ENCODE results near the gene WDR70.
"Not testable (repeated sequence)": the region's sequence is repeated elsewhere in the genome, so short reads cannot be mapped to it uniquely, and the experiment has no call there.

Gene WDR70

GRCh38 chr5:37771731-37772130 is 392.6 kb downstream of the WDR70 start:
- DNase-seq: no peak

DNA sequence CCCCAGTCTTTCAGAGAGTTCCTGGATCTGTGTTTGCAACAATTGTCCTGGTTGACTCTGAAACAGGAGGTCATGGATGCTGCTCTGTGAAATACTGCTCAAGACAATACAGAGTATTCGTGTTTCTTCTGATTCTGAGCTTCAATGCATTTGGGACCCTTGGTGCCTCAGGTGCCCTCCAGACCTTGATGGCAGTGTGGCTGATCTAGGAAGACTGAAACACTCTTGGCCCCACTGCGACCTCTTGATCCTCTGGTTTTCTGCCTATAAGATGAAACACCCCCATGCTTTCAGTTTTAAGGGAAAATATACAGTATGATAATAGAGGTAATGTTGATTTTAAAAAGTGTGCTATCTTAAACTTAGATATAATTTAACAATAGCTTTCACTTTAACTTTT is 393.1 kb downstream of the WDR70 start:
- no peak for DNase-seq

GRCh38 chr5:37773809-37774208 is 394.7 kb downstream of the WDR70 start:
- no peak for DNase-seq

DNA sequence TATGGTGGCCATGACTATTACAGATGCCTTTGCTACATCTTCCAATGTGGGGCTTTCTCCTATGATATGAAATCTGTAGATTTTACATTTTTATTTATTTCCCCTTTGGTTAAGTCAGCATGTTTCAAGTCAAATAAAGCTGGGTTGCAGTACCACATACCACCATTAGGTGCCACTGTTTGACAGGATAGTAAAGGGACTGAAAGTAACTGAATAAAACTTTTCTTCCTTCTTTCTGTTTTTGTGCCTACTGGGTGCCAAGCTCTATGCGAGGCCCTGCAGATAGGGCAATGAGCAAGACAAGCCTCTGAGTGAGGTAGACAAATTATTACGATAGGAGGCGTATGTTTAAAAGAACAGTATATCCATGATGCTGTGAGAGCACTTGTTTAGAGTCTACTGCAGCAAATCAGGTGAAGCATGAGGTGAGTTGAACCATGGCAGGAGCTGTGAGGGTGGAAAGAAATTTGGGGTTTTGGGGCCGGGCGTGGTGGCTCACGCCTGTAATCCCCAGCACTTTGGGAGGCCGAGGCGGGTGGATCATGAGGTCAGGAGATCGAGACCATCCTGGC is 395.9 kb downstream of the WDR70 start:
- no peak for DNase-seq

GRCh38 chr5:37776826-37777225 is 397.7 kb downstream of the WDR70 start:
- DNase-seq: no peak

GRCh38 chr5:37777432-37778130 is 398.5 kb downstream of the WDR70 start:
- no peak for DNase-seq

DNA sequence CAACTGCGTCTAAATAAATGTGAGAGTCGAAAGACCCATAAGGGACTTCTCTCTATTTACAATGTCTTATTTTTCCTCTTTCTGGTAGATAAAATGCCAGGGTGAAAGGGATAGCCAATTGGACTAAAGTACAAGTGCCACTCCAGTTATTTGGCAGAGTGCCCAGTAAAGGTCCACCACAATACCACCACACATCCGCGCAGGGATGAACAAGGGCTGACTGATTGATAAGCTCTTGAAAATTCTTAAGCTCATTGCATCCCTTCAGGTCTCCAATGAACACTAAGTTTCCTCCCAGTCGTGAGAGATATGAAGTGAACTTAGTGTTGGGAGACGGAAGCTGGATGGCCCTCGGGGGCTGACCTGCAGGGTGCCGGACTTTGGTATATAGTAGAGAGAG is 402.3 kb downstream of the WDR70 start:
- not testable (repeated sequence) for DNase-seq

DNA sequence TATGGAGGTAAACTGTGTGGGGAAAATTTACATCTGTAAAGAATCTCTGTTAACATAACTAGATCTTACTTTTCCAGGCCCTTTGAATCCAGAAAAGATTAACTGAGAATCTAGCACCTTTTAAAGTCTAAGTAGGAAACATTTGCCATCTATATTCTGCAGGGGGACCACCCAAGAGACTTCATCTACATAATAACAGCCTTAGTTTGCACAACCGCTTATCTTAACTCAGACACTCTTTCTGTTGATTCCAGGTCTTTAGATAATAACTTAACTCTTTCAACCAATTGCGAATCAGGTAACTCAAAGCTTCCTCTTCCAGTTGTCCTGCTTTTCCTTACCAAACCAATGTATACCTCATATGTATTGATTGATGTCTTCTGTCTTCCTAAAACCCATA is 407.3 kb downstream of the WDR70 start:
- DNase-seq: no peak

GRCh38 chr5:37786862-37787519 is 407.9 kb downstream of the WDR70 start:
- no peak for DNase-seq

DNA sequence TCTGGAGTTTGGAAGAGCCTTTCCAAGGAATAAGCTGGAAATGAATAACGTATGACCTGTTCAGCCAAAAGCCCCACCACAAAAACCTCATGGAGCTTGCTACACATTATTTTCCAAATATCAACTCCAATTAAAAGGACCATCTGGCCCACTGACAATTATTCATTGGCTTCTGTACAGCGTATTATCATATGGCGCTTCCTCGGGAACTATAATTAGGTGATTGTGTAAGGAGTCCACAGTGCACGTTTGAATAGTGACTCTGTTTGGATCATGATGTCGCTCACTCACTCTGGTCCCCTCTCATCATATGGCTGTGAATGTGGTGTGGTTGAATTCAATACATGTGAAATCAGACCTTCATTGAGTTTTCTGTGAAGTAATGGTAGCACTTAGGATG is 408.6 kb downstream of the WDR70 start:
- no peak for DNase-seq

GRCh38 chr5:37789991-37790390 is 410.9 kb downstream of the WDR70 start:
- DNase-seq: no peak

DNA sequence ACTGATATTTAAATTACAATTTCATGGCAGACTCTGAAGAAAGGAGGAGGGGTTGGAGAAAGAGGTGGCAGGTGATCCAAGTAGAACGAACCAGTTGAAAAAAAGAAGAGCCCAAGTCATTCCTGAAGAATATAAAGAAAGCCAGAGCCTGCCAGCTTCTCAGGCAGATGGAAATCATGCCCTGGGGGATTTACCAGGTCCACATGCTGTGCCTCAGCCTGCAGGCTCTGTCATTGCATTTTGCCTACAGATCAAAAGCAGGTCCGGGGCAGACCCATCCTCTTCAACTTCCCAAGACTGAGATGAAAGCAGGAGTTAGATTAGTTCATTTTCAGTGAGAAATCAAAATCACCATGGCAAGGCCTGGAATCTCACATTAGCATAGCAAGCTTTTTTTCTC is 412.2 kb downstream of the WDR70 start:
- no peak for DNase-seq

DNA sequence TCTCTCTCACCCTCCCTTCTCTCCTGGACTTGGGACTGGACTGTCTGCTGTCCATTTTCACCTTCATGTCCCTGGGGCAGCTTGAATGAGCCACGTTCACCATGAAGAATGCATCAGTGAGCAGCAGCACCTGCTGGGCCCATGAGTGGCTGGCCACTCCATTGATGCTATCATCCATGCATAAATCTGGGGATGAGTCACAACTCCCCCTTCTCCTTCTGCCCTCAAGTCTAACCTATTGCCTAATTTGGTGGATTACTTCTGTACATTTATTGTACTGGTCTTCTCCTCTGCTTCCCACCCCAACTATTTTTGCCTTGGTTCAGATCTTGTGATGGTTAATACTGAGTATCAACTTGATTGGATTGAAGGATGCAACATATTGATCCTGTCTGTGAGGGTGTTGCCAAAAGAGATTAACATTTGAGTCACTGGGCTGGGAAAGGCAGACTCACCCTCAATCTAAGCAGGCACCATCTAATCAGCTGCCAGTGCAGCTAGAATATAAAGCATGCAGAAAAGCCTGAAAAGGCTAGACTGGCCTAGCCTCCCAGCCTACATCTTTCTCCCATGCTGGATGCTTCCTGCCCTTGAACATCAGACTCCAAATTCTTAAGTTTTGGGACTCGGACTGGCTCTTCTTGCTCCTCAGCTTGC is 414.0 kb downstream of the WDR70 start:
- no peak for DNase-seq

GRCh38 chr5:37795292-37795691 is 416.2 kb downstream of the WDR70 start:
- not testable (repeated sequence) for DNase-seq

DNA sequence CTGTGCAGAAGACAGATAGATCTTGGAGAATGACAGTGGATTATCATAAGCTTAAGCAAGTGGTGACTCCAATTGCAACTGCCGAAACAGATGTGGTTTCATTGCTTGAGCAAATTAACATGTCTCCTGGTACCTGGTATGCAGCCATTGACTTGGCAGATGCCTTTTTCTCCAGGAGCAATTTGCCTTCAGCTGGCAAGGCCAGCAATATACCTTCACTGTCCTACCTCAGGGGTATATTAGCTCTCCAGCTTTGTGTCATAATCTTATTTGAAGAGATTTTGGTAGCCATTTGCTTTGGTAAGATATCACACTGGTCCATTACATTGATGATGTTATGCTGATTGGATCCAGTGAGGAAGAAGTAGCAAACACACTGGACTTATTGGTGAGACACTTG is 417.3 kb downstream of the WDR70 start:
- not testable (repeated sequence) for DNase-seq

DNA sequence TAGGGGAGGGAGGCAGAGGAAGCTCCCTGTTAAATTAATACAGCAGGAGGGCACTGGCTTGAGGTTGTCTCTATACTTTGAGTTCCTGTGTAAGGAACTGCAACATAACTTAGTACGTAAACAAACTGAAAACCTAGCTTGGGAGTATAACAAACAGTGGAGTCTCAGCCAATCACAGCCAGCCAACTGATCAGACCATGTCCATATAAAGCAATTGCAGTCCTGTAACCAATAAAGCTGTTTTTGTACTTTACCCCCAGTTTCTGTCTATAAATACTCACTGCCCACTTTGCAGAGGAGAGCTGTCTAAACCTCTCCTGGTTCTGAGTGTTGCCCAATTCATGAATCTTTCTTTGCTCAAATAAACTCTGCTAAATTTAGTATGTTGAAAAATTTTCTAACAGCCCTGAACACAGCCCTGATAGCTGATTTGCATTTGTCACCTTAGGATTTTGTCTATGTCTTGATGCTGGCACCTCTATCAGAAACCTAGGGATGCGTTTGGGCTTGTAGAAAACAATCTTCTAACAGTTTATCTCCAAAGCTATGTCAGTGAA is 420.8 kb downstream of the WDR70 start:
- DNase-seq: no peak

DNA sequence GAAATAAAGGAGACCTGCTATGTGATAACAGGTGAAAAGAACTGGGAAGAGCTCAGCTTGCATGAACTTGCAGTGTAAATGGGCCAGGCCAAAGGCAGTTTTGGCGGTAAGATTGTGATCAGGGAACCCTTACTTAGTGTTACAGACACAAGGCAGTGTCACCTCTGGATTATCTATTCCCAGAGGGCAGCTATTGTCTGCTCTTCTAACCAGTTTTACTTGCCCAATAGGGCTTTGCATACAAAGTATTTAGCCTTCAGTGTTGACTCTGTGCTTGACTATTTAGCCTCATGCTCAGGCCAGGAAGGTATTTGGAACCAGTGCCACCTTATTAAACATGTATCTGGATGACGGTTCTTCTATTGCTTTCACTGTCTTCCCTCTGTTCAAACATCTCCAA is 422.4 kb downstream of the WDR70 start:
- no peak for DNase-seq
